Measurements from ENCODE around the gene CACNA1C.

The CACNA1C gene

DNA sequence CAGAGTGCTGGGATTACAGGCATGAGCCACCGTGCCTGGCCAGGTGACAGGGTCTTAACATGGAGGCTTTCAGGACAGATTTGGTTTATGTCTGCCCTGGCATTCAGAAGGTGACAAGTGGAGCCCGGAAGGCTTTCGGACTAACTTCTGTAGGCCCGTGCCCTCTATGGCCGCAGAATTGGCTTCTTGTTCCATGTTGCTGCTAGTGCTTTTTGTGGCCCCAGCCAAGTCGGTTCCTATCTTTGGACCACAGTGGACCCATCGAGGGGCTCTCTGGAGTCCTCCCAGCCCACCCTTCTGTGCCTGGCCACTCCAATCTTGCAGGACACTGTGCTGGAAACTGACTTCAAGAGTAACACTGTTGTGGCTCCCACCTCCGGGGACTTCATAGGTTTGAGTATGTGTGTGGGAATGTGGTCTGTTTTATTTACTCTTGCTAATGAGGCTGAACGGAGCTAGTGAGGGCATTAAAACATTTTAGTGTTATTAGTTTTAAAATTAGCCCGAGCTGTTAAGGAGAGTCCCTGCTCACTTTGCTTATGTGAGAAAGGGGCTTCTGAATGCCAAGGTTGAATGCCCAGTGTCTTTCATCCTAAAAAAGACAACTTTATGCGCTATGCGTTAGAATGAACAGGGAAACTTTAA, 245.9 kb downstream of the CACNA1C start:
- no peak for DNase-seq (ENCODE audit: low read depth)

DNA sequence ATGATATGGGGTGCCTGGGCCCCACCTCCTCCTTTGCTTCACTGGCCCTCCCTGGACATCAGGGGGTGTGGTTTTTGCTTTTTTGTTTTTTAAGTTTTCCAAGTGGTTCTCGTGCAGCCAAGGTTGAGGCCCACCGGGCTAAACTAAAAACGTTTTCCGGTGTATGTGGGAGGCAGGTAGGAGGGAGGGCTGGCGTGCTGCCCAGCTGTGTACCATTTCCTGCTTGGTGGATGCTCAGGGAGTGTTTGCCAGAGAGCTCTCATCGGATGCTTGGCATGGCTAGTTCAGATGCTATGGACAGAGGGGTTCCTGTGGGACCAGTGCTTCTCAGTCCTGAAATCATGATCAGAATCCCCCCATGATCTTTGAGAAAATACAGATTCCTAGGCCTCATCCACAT, 246.4 kb downstream of the CACNA1C start:
- no peak for DNase-seq (ENCODE audit: low read depth)

DNA sequence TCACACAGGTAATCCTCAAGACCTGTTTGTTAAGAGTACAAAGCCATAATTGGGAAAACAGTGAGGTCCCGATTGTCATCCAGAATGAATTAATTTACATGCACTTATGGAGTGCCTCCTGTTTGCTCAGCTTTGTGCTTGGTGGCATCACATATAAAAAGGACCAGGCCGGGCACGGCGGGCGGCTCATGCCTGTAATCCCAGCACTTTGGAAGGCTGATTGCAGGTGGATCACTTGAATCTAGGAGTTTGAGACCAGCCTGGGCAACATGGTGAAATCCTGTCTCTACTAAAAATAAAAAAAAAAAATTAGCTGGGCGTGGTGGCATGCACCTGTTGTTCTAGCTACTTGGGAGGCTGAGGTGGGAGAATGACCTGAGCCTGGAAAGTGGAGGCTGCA, 247.4 kb downstream of the CACNA1C start:
- DNase-seq (ENCODE audit: low read depth), result no peak

DNA sequence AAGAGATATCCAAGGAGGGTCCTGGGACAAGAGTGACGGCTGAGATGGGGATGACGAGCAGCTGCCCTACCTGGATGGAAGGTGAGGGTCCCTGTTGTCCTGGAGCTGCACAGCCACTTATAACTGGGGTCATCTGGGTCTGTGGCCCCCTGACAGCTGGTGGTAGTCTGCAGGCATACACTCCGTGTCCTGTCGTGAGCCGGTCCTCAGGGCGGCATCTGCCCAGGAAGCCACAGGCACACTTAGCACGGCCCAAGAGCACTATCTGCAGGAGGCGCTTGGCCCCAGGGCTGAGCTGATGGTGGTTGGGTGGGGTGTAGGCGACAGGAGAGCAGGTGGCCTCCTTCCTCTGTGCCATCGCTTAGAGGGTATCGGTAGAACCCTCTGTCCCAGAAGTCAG, 248.1 kb downstream of the CACNA1C start:
- no peak for DNase-seq (ENCODE audit: low read depth)

DNA sequence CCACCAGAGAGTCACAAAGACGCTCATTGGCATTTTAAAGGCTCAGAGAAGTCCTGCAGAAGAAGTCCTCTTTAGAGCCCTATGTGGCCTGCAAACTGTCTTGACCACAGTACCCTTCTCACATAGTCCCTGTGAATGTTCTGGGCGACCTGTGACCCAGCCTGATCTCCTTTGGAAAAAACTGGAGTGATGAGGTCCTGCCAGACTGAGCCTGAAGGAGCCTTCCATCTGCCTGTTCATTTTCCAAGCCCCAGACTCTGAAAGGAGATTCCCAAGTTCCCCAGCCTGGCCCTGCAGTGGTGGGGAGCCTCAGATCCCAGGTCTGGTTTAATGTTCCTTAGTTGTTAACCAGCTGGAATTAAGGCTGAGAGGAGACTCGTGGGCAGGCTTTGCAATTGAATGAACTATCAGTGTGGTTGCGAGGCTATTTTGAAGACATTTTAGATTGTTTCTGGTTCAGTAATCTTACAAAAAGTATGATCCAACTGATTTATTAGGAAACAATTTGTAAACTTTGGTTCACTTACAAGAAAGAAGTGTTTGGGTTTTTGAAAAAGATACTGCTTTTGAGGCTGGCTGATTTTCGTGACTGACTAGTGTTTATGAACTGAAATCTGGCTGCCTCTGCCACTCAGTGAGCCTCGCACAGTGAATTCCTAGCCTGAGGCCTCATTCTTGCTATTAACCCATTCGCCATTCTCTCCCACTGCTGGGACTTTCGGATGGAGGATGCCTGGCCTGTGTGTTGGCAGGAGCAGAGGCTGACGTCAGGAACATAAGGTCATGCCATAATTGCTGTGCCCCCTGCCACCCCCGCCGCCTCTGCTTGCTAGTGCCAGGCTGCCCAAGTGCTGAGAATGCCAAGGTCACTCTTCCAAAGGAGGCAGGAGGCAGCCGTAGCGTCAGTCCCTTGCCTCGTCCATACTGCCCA, 249.0 kb downstream of the CACNA1C start:
- no peak for DNase-seq (ENCODE audit: low read depth)

DNA sequence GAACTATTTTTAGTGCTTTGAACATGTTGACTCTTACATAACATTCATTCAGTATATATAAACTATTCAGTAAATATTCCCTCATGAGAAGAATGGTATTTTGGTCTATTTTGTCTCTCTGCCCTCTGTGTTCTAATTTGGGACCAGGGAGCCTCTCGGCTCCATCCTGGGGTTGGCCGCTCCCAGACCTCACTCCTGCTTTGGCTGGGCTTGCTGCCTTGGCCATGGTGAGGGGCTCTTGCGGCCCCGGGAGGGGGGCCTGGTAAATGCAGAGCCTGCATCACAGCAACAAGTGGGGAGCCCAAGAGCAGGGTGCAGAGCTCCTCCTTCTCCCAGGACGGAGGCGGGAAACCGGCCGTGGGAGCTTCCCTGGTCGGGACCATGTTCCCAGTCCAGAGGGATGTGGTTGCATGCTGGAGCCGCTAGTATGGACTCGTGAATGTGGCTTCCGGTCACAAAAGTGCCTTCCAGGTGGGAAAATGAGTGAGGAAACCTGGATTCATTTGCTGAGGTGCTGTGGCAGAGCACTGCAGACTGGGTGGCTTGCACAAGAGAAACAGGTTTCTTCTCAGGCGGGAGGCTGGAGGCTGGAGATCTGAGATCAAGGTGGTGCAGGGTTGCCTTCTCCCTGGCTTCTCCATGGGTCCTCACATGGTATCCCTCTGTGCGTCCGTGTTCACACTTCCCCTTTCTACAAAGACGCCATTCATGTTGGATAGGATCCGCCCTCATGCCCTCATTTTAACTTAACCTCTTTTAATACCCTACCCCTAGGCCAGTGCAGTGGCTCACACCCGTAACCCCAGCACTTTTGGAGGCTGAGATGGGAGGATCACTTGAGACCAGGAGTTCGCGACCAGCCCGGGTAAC, 250.2 kb downstream of the CACNA1C start:
- DNase-seq (ENCODE audit: low read depth), result no peak

DNA sequence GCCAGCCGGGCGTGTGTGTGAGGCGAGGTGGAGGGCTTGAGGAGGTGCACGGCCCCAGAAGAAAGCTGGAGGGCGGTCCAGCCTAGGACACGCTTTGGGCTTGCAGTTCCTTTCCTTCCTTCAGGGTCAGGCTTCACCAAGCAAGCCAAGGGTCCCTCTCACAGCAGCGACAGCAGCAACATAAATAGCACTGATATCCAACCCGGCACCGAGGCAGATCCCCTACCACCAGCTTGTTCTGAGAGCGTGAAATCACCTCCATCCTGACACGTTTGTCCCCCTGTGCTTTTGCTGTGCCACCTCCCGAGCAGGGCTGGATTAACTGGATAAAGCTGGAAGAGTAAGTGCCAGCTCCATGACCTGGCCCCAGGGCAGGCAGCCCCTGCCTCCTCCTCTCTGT, 251.4 kb downstream of the CACNA1C start:
- DNase-seq (ENCODE audit: low read depth), result no peak

DNA sequence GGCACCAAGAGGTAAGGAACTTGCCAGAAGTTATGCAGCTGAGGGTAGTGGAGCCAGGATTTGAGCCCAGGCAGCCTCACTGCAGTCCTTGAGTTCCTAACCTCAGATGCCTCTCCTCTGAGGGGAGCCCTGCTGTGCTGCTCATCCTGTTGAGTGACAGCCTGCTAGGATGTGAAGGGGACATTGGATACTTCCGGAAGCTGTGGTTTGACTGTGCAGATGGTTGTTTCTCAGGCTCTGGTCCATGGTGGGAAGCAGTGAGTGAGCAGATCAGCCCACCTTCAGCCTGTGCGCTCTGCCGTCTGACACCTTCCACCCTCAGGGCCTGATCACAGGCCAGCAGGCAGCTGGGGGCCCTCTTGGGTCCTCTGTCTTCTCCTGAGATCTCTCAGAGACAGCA, 253.2 kb downstream of the CACNA1C start:
- no peak for DNase-seq (ENCODE audit: low read depth)

DNA sequence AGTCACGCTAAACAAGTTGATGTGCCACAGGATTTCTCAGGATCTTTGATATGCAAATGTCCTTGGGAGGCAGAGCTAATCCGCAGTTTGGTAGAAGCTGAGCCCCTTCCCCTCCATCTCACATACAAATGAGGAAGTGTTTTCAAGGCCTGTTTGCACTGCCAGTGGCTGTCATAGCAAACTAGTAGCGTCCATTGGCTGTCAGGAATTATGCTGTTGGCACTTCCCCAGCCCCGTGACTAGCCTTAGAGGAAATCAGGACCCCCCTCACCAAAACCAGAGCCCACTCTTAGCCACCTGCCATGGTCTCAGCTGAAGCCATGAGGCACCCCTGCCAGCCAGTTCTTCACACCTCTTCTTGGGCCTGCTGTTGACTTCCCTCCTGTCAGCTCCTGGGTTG, 253.9 kb downstream of the CACNA1C start:
- no peak for DNase-seq (ENCODE audit: low read depth)

DNA sequence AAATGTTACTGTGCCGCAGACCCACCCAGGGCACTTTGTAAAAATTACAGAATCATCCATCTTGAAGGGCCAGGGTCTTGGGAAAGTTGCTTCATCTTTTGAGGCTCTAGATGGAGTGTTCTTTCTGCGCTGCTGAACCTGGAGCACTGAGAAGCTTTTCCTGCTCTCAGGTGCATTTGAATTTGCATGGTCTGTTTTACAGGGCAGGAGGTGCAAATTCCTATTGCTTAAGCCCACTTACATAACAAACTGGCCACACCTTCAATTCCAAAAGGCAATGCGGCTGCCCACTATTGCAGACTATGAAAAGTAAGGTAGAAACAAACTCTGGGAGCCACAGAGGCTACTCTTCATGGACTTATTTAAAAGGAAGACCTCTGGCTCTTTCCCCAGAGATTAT, 254.8 kb downstream of the CACNA1C start:
- DNase-seq (ENCODE audit: low read depth), result no peak

DNA sequence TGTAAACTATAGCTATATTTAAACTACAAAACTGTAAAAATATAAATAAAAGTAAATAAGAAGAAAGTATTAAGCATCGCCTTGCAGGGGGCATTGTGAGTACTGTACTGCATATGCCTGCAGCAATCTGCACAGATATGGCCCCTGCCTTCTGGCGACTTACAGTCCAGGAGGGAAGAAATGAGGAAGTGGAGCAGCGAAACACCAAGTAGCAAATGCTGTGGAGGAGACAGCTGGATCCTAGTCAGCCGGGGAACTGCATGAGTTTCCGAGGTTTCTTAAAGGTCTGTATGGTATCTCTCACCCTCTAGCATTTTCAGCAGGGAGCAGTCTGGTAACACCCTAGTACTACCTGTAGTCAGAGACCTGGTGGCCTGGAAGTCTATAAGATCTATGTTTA, 256.9 kb downstream of the CACNA1C start:
- no peak for DNase-seq (ENCODE audit: low read depth)

DNA sequence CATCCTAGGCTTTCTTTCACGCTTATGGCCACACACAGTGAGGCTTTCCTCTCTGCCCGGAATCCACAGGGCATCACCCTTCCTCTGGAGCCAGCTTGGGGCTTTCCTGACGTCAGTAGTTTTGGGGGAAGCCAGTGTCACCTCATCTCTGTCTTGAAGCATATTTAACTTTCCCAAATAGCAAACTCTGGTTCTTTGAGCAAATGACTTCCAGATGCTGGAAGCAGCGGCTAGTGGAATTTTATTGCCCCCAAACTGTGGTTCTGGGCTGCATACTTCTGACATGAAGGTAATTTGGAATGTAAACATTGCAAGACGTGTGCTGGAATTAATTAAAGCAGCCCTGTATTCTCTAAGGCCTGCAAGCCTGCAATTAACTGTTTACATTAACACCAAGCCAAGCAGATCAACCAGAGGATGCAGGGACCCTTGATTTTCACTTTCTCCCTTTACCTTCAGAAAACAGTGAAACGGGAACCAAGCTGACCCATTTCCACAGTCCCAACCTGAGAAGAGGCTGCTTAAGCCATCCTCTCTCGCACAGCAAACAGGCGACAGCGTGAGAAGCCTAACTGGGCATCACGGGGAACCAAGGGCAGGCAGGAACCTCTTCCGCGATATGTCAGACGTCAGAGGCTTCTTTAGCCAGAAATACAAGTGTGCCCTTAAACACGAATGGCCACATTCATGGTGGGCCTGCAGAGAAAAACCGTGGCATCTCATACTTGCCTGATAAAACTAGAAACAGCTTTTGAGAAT, 258.4 kb downstream of the CACNA1C start:
- no peak for DNase-seq (ENCODE audit: low read depth)

DNA sequence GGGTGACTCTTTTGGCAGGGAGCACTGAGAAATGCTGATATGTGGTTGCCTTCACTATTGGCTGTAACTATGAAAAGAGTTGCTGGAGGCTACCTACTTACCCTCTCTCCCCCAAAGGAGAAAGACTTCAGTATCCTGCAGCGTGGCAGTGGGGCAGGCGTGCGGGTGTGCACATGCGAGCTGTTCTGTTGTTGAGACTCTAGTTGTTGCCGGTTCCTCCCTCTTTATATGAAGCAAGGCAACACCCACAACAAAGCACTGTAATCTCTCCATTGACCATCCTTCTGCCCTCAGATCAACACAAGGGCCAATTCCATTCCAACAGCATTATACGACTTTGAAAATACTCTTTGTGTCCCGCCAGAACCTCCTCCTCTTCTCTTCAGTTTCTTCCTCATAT, 259.4 kb downstream of the CACNA1C start:
- no peak for DNase-seq (ENCODE audit: low read depth)

DNA sequence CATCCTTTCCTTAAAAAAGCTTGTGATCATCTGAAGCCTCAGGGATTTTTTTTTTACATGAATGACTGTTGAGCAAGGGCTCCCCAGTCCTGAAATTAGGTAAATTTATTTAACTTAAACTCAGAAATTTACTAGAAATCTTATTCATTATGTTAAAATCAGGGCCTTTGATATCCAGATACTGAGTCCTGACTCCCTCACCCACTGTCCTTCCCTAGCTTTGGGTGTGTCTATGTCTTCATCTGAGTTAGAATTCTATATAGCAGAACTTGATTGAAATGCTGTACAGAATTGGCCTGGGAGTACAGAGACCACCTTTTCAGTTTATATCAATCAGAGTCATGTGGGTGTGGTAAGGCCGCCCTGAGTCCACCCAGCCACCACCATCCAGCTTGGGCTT, 260.0 kb downstream of the CACNA1C start:
- DNase-seq (ENCODE audit: low read depth), result no peak

DNA sequence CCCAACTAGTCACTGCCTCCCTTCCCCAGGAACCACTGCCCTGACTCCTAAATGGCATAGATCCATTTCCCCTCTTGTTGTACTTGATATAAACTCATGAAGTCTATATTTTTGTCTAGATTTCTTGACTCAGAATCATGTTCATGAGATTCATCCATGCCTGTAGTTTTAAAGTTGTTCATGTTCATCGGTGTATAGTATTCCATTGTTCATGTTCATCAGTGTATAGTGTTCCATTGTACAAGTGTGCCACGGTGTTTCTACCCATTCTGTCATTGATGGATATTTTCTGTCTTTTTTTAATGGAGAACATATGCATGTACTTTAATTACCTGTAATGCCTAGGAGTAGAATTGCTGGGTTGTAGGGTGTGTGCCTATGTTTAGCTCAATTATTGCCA, 261.7 kb downstream of the CACNA1C start:
- no peak for DNase-seq (ENCODE audit: low read depth)

DNA sequence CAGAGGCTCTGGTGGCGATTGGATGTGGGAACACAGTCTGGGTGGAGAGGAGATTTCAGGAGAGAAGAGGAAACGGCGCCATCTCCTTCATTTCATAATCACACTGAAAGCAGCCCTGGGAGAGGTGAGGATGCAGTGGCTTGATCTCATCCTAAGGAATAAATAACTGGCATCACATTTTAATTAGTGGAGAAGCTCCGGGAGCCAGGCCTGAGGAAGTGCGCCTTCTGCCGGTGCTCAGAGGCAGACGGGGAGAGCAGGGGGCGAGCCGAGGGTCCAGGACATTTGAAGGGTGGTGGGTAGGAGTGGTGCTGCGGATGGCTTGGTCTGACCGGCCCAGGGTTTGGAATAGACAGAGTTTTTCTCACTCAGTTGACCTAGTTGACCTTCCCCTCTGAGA, 265.0 kb downstream of the CACNA1C start:
- DNase-seq (ENCODE audit: low read depth), result no peak

DNA sequence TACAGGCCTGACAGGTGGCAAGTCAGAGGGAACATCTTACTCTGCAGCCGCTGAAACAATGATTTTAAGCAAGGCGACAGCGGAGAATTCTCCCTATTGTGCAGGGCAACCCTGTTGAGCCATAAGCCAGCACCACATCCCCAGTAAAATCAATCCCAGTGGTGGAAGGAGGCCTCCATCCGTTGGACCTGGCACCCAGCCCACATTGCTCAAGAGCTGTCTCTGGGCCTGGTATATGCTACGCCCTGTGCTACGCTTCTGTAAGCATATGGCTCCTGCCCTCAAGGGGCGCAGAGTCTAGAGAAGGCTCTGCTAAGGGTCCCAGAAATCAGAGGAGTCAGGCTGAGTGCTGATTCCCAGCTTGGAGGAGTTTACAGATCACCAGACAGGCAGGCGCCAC, 265.5 kb downstream of the CACNA1C start:
- DNase-seq (ENCODE audit: low read depth), result no peak

DNA sequence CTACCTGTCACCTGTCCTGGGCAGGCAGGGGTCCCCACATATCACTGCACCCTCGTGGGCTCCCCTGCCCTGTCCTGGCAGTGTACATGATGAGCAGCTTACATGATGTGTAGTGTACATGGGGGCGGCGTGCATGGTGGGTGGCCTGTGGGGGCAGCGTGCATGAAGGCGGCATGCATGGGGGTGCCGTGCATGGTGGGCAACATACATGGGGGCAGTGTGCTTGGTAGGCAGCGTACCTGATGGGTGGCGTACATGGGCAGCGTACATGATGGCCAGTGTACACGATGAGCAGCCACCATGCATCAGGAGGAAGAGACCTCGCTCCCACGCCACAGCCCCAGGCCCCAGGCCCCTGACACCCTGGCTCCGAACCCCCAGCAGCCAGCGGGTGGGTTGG, 266.3 kb downstream of the CACNA1C start:
- DNase-seq (ENCODE audit: low read depth), result no peak

DNA sequence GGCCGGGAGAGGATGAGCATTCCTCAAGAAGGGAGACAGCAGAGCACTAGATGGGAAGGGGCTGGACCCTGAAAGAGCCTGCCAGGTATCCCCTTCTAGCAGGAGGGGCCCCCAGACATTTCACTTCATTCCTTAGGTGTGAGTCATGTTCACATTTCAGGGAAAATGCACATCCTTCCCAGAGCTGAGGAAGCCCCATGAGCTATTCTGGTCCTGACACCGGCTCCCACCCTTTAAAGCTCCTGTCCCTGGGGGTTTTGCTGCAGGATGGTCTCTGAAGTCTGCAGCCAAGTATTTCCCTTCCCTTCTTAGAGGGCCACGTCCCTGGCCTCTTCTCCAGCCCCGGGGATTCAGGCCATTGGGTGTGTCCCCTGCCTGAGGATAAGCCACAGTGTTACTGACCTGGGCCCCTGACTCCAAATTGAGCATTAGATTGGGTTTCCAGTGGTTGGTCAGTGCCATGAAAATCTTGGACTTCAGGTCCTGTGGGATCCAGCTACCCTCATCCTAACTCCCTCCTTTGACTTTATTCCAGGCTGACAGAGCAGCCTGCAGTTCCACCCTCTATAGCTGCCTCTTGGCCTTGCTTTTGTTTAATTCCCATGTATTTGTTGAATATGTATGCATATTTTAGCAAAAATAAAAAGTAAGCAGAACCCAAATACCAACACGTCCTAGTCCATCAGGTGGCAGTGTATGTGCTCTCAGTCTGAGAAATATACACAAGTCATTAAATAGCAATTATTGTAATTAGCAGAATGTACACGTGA, 267.1 kb downstream of the CACNA1C start:
- no peak for DNase-seq (ENCODE audit: low read depth)

DNA sequence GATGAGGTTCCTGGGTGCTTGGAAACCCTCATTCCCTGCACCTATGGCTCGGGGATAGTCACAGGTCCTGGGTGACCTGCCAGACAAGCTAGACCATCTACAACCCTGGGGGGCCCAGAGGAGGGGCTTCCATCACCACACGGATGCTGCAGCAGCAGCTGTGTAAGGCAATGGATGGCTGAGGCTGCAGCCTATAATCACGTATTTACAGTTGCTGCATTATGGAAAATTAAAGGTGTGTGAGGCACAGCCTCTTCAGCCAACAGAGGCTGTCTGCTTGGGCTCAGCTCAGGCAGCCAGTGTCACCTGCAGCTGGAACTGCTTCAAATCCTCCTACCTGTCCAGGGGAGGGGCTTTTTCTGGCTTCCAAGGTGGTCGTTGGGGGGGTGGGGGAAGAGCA, 268.1 kb downstream of the CACNA1C start:
- no peak for DNase-seq (ENCODE audit: low read depth)

DNA sequence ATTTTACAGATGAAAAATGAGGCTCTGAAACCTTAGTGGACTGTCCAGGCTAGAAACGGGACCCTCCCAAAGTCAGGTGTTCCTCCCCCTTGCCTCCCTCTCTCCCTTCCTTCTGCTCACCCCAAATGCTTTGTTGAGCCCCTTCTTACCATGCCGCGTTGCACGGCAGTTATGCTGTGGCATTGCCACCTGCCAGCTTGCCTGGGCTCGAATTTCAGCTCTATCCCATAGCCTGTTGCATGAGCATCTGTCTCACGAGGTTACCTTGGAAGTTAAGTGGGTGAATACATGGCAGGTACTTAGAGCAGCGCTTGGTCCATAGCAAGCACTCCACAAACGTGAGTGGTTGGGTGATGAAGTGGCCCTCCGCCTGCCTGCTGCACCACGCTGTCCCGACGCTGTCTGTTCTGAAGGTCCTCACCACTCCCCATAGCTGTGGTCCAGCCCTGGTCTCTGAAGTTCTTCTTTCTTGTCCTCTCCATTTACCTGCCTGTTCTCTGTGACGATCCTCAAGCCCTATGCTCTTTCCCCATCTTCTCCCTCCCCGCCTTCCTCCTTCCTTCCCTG, 269.9 kb downstream of the CACNA1C start:
- no peak for DNase-seq (ENCODE audit: low read depth)

Measured in stimulated activated CD8-positive, alpha-beta memory T cell treated with anti-CD3 and anti-CD28 coated beads, Interleukin-15, amount 100 ng/mL, for 24 hours (primary cell).